ENCODE data around the gene PRKACA.

GRCh38 chr19:14101003-14101545 is 16.5 kb downstream of the PRKACA start:
- TF ChIP-seq EZH2 (IDR thresholded peaks at IDR 0.05; ENCODE audit: borderline replicate concordance, low read depth, low read length, poor library complexity, severe bottlenecking) = no peak
- no peak for TF ChIP-seq CTCF (conservative IDR thresholded peaks at IDR 0.05; ENCODE audit: low read depth, low read length)

All from A673 (cell line).